K562 (cell line): ENCODE results near the gene GNB5. TPM values are rescaled to one million over a fixed set of nuclear protein-coding genes. Genes with fewer than 3 reads are reported as not detected.
A peak's percentile ranks its signal among the peaks of the same experiment; 100 is the strongest.

ENCODE experiments used
- ATAC-seq: fragments of 200-7000 bp; cut with Tn5 transposase; 3 replicates; pipeline ENCODE4 v1.9.1; 2020; ENCODE audit warnings: moderate library complexity
- BruUV-seq: library from RNA; stranded (reverse); fragments of 400-500 nt; replicated peaks from 2 replicates; lab custom pipeline; 2021; lab: Mats Ljungman, UMichigan
- CTCF ChIA-PET: fragments of 300-600 bp; formaldehyde crosslinking; extraction: SDS; loops from one replicate; lab custom pipeline; 2021; ENCODE audit warnings: low intra/inter-chr PET ratio; lab: Yijun Ruan, JAX
- POLR2A ChIA-PET: fragments of 300-600, 350-650 bp; sonication (Branson Sonifier 250); formaldehyde crosslinking; extraction: SDS; loops from one replicate; lab custom pipeline; 2021; ENCODE audit warnings: antibody characterized with exemption, inconsistent platforms; lab: Yijun Ruan, JAX
- DNase-seq, 4 experiments: peaks; one replicate each; pipeline versions ENCODE4 v3.0.0 to v3.0.0-alpha.2; 2011 to 2018; ENCODE audit warnings: low spot score in 3 of 4, mixed read lengths in 3 of 4; ENCODE audit errors: extremely low read depth in 1 of 4
- FAIRE-seq: peaks from 2 replicates; lab custom pipeline; 2011; peaks lifted over from hg19 to GRCh38; lab: Jason Lieb, UNC
- H2AFZ ChIP-seq: 2 replicates; pipeline ENCODE4 v1.6.0; 2011; ENCODE audit warnings: low read depth, low read length, control low read depth, inconsistent platforms
- H3K27ac ChIP-seq: fragments of 200-600 bp; 3 replicates; pipeline ENCODE4 v1.8.0; 2011; ENCODE audit warnings: low read depth, mild to moderate bottlenecking, control low read depth, inconsistent platforms, low read length, moderate library complexity, mixed read lengths; ENCODE audit errors: extremely low read depth
- H3K27me3 ChIP-seq, 2 experiments: fragments of 300-600 bp in 1 of 2; 2 replicates in 1 of 2; 3 replicates in 1 of 2; pipeline versions ENCODE4 v1.6.0 to v1.8.0; 2011; ENCODE audit warnings: inconsistent platforms in 2 of 2, low read length in 2 of 2, mild to moderate bottlenecking in 1 of 2, mixed read lengths in 1 of 2, moderate library complexity in 1 of 2; ENCODE audit not compliant: control insufficient read depth in 2 of 2, insufficient read depth in 2 of 2
- H3K36me3 ChIP-seq: fragments of 300-600 bp; 3 replicates; pipeline ENCODE4 v1.8.0; 2011; ENCODE audit warnings: mild to moderate bottlenecking, low read length, inconsistent platforms; ENCODE audit not compliant: control insufficient read depth, insufficient read depth
- H3K4me1 ChIP-seq, 2 experiments: fragments of 200-600 bp in 1 of 2; replicated peaks in 1 of 2; 2 replicates in 1 of 2; 3 replicates in 1 of 2; pipeline versions ENCODE4 v1.5.1 to v1.8.0; 2011; ENCODE audit warnings: inconsistent platforms in 2 of 2, low read length in 2 of 2, mild to moderate bottlenecking in 1 of 2, mixed read lengths in 1 of 2, moderate library complexity in 1 of 2; ENCODE audit not compliant: control insufficient read depth in 2 of 2, insufficient read depth in 2 of 2
- H3K4me2 ChIP-seq: 2 replicates; pipeline ENCODE4 v1.6.1; 2011; ENCODE audit warnings: low read length, control low read depth, inconsistent platforms, mixed read lengths; ENCODE audit not compliant: insufficient read depth
- H3K4me3 ChIP-seq: fragments of 200-600 bp; sonication (generic), shearing (Covaris generic); 2 replicates; pipeline ENCODE4 v1.5.1; 2016; ENCODE audit warnings: control low read depth, inconsistent platforms
- H3K79me2 ChIP-seq: fragments of 200-600 bp; 3 replicates; pipeline ENCODE4 v1.8.0; 2011; ENCODE audit warnings: low read length, inconsistent platforms; ENCODE audit not compliant: control insufficient read depth, insufficient read depth
- H3K9ac ChIP-seq, 2 experiments: 2 replicates each; pipeline versions ENCODE4 v1.6.0 to v1.6.1; 2011; ENCODE audit warnings: low read depth in 2 of 2, low read length in 2 of 2, control low read depth in 1 of 2, inconsistent platforms in 1 of 2, mild to moderate bottlenecking in 1 of 2, mixed read lengths in 1 of 2; ENCODE audit not compliant: insufficient read depth in 1 of 2
- H3K9me1 ChIP-seq: one replicate; pipeline ENCODE4 v1.6.0; 2011; ENCODE audit warnings: inconsistent platforms, mild to moderate bottlenecking, low read length, moderate library complexity; ENCODE audit not compliant: control insufficient read depth, insufficient read depth
- H3K9me3 ChIP-seq: replicated peaks from 2 replicates; pipeline ENCODE4 v1.5.1; 2011; ENCODE audit warnings: low read depth, low read length, inconsistent platforms; ENCODE audit not compliant: control insufficient read depth, insufficient read depth
- H4K20me1 ChIP-seq: replicated peaks from 2 replicates; pipeline ENCODE4 v1.6.1; 2011; ENCODE audit warnings: low read length, inconsistent platforms, mixed read lengths; ENCODE audit not compliant: control insufficient read depth, insufficient read depth
- ATF1 ChIP-seq, 2 experiments: fragments of 450-650 bp in 1 of 2; IDR thresholded peaks; 2 replicates each; pipeline ENCODE4 v1.6.1; 2016; ENCODE audit warnings: missing compliant biosample characterization in 1 of 2, missing genetic modification characterization in 1 of 2
- GABPB1 ChIP-seq: sonication (generic); formaldehyde crosslinking; IDR thresholded peaks from 2 replicates; pipeline ENCODE4 v1.8.0; 2022; ENCODE audit warnings: mild to moderate bottlenecking, missing genetic modification reagents
- MCM5 ChIP-seq: fragments of 450-650 bp; IDR thresholded peaks from 2 replicates; pipeline ENCODE4 v1.6.1; 2016; ENCODE audit warnings: low read depth
- NRF1 ChIP-seq, 2 experiments: fragments of 450-650 bp; IDR thresholded peaks in 1 of 2; conservative IDR thresholded peaks in 1 of 2; 2 replicates each; pipeline ENCODE4 v1.6.1; 2014; ENCODE audit warnings: mild to moderate bottlenecking in 2 of 2
- RUNX1 ChIP-seq: sonication (generic); IDR thresholded peaks from 2 replicates; pipeline ENCODE4 v1.6.1; 2016; ENCODE audit warnings: antibody characterized with exemption, low read depth
- USF1 ChIP-seq: sonication (generic); formaldehyde crosslinking; IDR thresholded peaks from 2 replicates; pipeline ENCODE4 v1.9.0; 2022; ENCODE audit warnings: mild to moderate bottlenecking, missing genetic modification reagents
- ZNF263 ChIP-seq: sonication (generic); formaldehyde crosslinking; IDR thresholded peaks from 2 replicates; pipeline ENCODE4 v1.8.0; 2022; ENCODE audit warnings: mild to moderate bottlenecking, missing genetic modification reagents, borderline replicate concordance
- WGBS: fragments of 100-300 bp; shearing (Covaris generic); methylation state at CpG from one replicate; pipeline ENCODE4 v1.1.6; 2016; ENCODE audit warnings: low coverage, mixed read lengths; ENCODE audit not compliant: insufficient coverage; ENCODE audit errors: missing lambda C conversion rate; 5-methylcytosine and 5-hydroxymethylcytosine counted together
- in situ Hi-C: fragments of 300-500 bp; cut with MboI; formaldehyde crosslinking; loops from 4 replicates; pipeline ENCODE4 v1.15.0; 2018; ENCODE audit warnings: inconsistent platforms, mixed read lengths
- intact Hi-C: fragments of 100-400 bp; cut with micrococcal nuclease; formaldehyde crosslinking; loops from 2 replicates; pipeline ENCODE4 v1.14.2; 2022
- polyA plus RNA-seq, 8 experiments: library from polyadenylated mRNA; depleted of rRNA in 4 of 8; stranded (reverse) in 5 of 8; unstranded in 3 of 8; fragments of >200 nt; fragmentation: Nextera tagmentation in 2 of 8; fragmentation: Illumina TruSeq in 1 of 8; extraction: Ambion mirVana in 2 of 8; extraction: Trizol in 1 of 8; gene quantifications; 2 replicates each; pipeline versions ENCODE4 v1.2.1 to v1.2.3, GENCODE V29; 2011 to 2014; ENCODE audit warnings: inconsistent platforms in 1 of 8, missing spikeins in 1 of 8
- total RNA-seq, 7 experiments: library from RNA; depleted of rRNA in 6 of 7; stranded (reverse); fragments of >200 nt in 6 of 7; fragmentation: Illumina TruSeq in 2 of 7; extraction: Trizol in 2 of 7; gene quantifications; 2 replicates each; pipeline versions ENCODE4 v1.2.1 to v1.2.3, GENCODE V29; 2011 to 2021; ENCODE audit warnings: low replicate concordance in 1 of 7

The GNB5 gene
- total and polyA plus RNA-seq, 9 of the 15 experiments (the other 6 are each of a cell fraction or from before 2014, with no cell fraction given) = 0.11 to 2.1 (median 0.77) TPM

GRCh38 chr15:52180196-52180835, 10.9 kb downstream of the GNB5 start:
- CTCF ChIA-PET = no interaction called here
- peak overlapping the region; percentile 95 for H2AFZ ChIP-seq
- WGBS = 27% methylated on average over 26 of the region's 31 CpGs

More at GRCh38 chr15:52180196-52180835, 10.9 kb downstream of the GNB5 start:
- no peaks in the 10 kb centered on the region for H3K9me1 ChIP-seq
- intact Hi-C loops = no loop called here
- H3K4me2 ChIP-seq = peak overlapping the region; percentile 84
- FAIRE-seq = no peak
- BruUV-seq = no TSS peak
- H3K27ac ChIP-seq = no peak overlapping the region
- H3K4me1 ChIP-seq = peaks cover 2 to 15% of the 10 kb centered on the region in 2 experiments; a peak in 3 of 5 replicates
- no peaks in the 10 kb centered on the region for H3K79me2 ChIP-seq
- 0 out of 2 replicates have a peak, but pooled peaks have one; percentile 41 for TF ChIP-seq GABPB1 (CRISPR knock-in tag)
- TF ChIP-seq ATF1 (CRISPR knock-in tag; IDR thresholded peaks at IDR 0.05) = no peak
- TF ChIP-seq ATF1 (tag; IDR thresholded peaks at IDR 0.05) = peak; percentile 40; the same call in 1 of the 2 replicates
- TF ChIP-seq ZNF263 (CRISPR knock-in tag) = 0 out of 2 replicates have a peak, but pooled peaks have one; percentile 14
- TF ChIP-seq MCM5 = no peak
- no peak for TF ChIP-seq RUNX1
- TF ChIP-seq NRF1 (conservative IDR thresholded peaks at IDR 0.05 in 1 of 2, IDR thresholded peaks at IDR 0.05 in 1 of 2) = peak in 1 of 2 experiments; percentile 30; a peak in 1 of 4 replicates
- TF ChIP-seq USF1 = no peak
- 0 out of 2 replicates have a peak, but pooled peaks cover 5% of the 10 kb centered on the region for H4K20me1 ChIP-seq
- H3K36me3 ChIP-seq = no peaks in the 10 kb centered on the region
- H3K9ac ChIP-seq = peak overlapping the region in 1 of 2 experiments; percentile 89; a peak in 2 of 4 replicates
- DNase-seq = peak in 2 of 4 experiments; percentile 17 to 18
- peak overlapping the region; percentile 56 for H3K4me3 ChIP-seq
- POLR2A ChIA-PET = no interaction called here
- ATAC-seq = peak; percentile 6; the same call in 1 of the 3 replicates
- no peaks in the 10 kb centered on the region for H3K9me3 ChIP-seq
- peaks cover 29 to 53% of the 10 kb centered on the region in 2 experiments; a peak in 4 of 5 replicates for H3K27me3 ChIP-seq
- in situ Hi-C loops = no loop called here
